Gastroesophageal sphincter (tissue), 4 donors: Measurements from ENCODE around the gene JAK3. TPM values are rescaled to one million over a fixed set of nuclear protein-coding genes. Genes with fewer than 3 reads are reported as not detected.
A peak's percentile ranks its signal among the peaks of the same experiment; 100 is the strongest.

Source experiments
- ATAC-seq: fragments of 150-250 bp; one replicate; pipeline ENCODE4 v1.9.1; 2016; ENCODE audit warnings: mild to moderate bottlenecking, moderate library complexity
- H3K27ac ChIP-seq, 4 donors: fragments of 200-600 bp; sonication (generic) in 3 of 4; 1 replicate in 3 of 4; 2 replicates in 1 of 4; pipeline ENCODE4 v1.5.1; 2016 to 2019
- H3K27me3 ChIP-seq: fragments of 200-600 bp; sonication (generic); one replicate; pipeline ENCODE4 v1.5.1; 2019
- H3K36me3 ChIP-seq, 2 donors: fragments of 200-600 bp; sonication (generic); one replicate each; pipeline ENCODE4 v1.5.1; 2019; ENCODE audit warnings: control low read depth in 1 of 2
- H3K4me1 ChIP-seq, 3 donors: fragments of 200-600 bp; sonication (generic); 1 replicate in 2 of 3; 2 replicates in 1 of 3; pipeline ENCODE4 v1.5.1; 2016 to 2019; ENCODE audit warnings: control low read depth in 2 of 3
- H3K4me3 ChIP-seq, 2 donors: fragments of 200-600 bp; sonication (generic); one replicate each; pipeline ENCODE4 v1.5.1; 2019; ENCODE audit warnings: mild to moderate bottlenecking in 1 of 2, moderate library complexity in 1 of 2
- H3K9me3 ChIP-seq, 3 donors: fragments of 200-600 bp; sonication (generic); one replicate each; pipeline ENCODE4 v1.5.1; 2017 to 2019; ENCODE audit warnings: control low read depth in 2 of 3
- EP300 ChIP-seq: sonication (generic); formaldehyde crosslinking; IDR thresholded peaks from one replicate; pipeline ENCODE4 v1.6.1; 2017; ENCODE audit warnings: antibody characterized with exemption, mild to moderate bottlenecking
- POLR2A ChIP-seq, 2 donors: fragments of 450-650 bp; IDR thresholded peaks; one replicate each; pipeline ENCODE4 v1.6.1; 2017; ENCODE audit warnings: antibody characterized with exemption in 2 of 2, mild to moderate bottlenecking in 2 of 2, moderate library complexity in 1 of 2
- POLR2AphosphoS5 ChIP-seq: sonication (generic); formaldehyde crosslinking; IDR thresholded peaks from one replicate; pipeline ENCODE4 v1.6.1; 2017; ENCODE audit warnings: antibody characterized with exemption
- WGBS, 2 donors: methylation state at CpG; one replicate each; pipeline ENCODE4 v1.1.5; 2018; ENCODE audit warnings: low coverage in 1 of 2; 5-methylcytosine and 5-hydroxymethylcytosine counted together
- total RNA-seq, 4 donors: library from RNA; depleted of rRNA; stranded (reverse); fragments of >200 nt; gene quantifications; one replicate each; pipeline ENCODE4 v1.1.0, GENCODE V29; 2016
- TF ChIP-seq, protein P1 (sequence below), 4 experiments: fragments of 200-600 bp in 2 of 4; fragments of 450-650 bp in 2 of 4; sonication (generic) in 1 of 4; IDR thresholded peaks; one replicate each; pipeline ENCODE4 v1.5.1; 2017 to 2019; ENCODE audit warnings: antibody characterized with exemption in 4 of 4, mild to moderate bottlenecking in 2 of 4, moderate library complexity in 2 of 4

JAK3 gene
- total RNA-seq, 4 donors from 2014 or later: 1.2 to 5.9 (median 2.3) TPM

DNA sequence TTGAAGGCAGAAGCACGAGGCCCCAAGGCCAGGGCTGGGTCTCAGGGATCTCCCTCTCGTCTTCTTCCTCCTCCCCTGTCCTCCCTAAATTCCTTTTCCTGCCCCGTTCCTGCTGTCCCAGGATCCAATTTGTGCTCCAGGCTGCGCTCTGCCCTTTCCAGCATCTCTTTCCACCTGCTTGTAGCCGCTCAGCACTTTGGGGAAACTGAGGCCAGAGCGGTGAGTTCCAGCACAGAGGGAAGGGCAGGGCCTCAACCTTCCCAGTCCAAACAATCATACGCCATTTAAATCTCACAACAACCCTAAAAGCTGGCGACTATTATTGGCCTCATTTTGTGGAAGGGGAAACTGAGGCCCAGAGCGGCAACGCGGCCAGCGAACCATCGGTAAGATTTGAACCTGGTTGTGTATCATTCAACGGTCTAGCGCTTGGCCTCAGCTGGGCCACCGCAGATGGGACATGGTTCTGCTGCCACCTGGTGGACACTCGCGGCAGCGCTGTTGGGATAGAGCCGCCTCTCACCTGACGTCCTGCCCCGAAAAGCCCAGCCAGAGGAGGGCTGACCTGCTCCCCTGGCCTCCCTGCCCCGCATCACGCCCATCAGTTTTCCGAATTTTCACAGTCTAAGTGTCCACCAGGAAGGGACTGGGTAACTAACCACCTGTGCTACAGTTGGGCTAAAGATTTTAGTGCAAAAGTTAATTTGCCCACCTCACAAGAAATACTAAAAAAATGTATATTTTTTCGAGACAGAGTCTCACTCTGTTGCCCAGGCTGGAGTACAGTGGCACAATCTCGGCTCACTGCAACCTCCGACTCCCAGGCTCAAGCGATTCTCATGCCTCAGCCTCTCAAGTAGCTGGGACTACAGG, 7.7 kb upstream of the JAK3 start:
- H3K27me3 ChIP-seq: no peaks in the 10 kb centered on the region
- 23 to 37% methylated on average over 7 to 9 of the region's 29 CpGs for WGBS, 2 donors
- no peaks in the 10 kb centered on the region for H3K9me3 ChIP-seq
- peaks cover 0 to 8% (median 2%) of the 10 kb centered on the region in 3 donors for H3K4me1 ChIP-seq
- no peaks in the 10 kb centered on the region for H3K36me3 ChIP-seq
- ATAC-seq: peak; percentile 40
- no peak overlapping the region for H3K4me3 ChIP-seq
- no peak overlapping the region for H3K27ac ChIP-seq
- TF ChIP-seq, protein P1, sequence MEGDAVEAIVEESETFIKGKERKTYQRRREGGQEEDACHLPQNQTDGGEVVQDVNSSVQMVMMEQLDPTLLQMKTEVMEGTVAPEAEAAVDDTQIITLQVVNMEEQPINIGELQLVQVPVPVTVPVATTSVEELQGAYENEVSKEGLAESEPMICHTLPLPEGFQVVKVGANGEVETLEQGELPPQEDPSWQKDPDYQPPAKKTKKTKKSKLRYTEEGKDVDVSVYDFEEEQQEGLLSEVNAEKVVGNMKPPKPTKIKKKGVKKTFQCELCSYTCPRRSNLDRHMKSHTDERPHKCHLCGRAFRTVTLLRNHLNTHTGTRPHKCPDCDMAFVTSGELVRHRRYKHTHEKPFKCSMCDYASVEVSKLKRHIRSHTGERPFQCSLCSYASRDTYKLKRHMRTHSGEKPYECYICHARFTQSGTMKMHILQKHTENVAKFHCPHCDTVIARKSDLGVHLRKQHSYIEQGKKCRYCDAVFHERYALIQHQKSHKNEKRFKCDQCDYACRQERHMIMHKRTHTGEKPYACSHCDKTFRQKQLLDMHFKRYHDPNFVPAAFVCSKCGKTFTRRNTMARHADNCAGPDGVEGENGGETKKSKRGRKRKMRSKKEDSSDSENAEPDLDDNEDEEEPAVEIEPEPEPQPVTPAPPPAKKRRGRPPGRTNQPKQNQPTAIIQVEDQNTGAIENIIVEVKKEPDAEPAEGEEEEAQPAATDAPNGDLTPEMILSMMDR (IDR thresholded peaks at IDR 0.05): peak in 3 of 4 experiments; percentile 91 to 98 (median 94)
- no peak for TF ChIP-seq POLR2A (IDR thresholded peaks at IDR 0.05)

GRCh38 chr19:17854061-17854460, 6.3 kb upstream of the JAK3 start:
- WGBS, 2 donors: 75 to 78% methylated on average over 5 of the region's 6 CpGs
- ATAC-seq: no peak

GRCh38 chr19:17848595-17849292, 962 bp upstream of the JAK3 start:
- no peaks in the 10 kb centered on the region for H3K36me3 ChIP-seq
- no peak for ATAC-seq
- H3K9me3 ChIP-seq: no peaks in the 10 kb centered on the region
- 80% methylated on average over 8 to 11 of the region's 14 CpGs for WGBS, 2 donors
- H3K27ac ChIP-seq: peak overlapping the region in 3 of 4 donors; percentile 69 to 74 (median 69)
- H3K27me3 ChIP-seq: peaks cover 53% of the 10 kb centered on the region
- H3K4me1 ChIP-seq: peaks cover 0 to 22% (median 0%) of the 10 kb centered on the region in 3 donors
- no peak overlapping the region for H3K4me3 ChIP-seq
- TF ChIP-seq, protein P1 (IDR thresholded peaks at IDR 0.05): no peak
- no peak for TF ChIP-seq EP300
- no peak for TF ChIP-seq POLR2A (IDR thresholded peaks at IDR 0.05)
- no peak for TF ChIP-seq POLR2AphosphoS5

More at GRCh38 chr19:17854061-17854460, 6.3 kb upstream of the JAK3 start:
- no peaks in the 10 kb centered on the region for H3K36me3 ChIP-seq
- no peak overlapping the region for H3K27ac ChIP-seq
- TF ChIP-seq POLR2A (IDR thresholded peaks at IDR 0.05) (no peak), POLR2AphosphoS5 (no peak), EP300 (no peak)
- TF ChIP-seq, protein P1 (IDR thresholded peaks at IDR 0.05): no peak
- no peak overlapping the region for H3K4me3 ChIP-seq
- no peaks in the 10 kb centered on the region for H3K9me3 ChIP-seq
- H3K27me3 ChIP-seq: peaks cover 4% of the 10 kb centered on the region
- H3K4me1 ChIP-seq: peaks cover 0 to 1% (median 0%) of the 10 kb centered on the region in 3 donors

DNA sequence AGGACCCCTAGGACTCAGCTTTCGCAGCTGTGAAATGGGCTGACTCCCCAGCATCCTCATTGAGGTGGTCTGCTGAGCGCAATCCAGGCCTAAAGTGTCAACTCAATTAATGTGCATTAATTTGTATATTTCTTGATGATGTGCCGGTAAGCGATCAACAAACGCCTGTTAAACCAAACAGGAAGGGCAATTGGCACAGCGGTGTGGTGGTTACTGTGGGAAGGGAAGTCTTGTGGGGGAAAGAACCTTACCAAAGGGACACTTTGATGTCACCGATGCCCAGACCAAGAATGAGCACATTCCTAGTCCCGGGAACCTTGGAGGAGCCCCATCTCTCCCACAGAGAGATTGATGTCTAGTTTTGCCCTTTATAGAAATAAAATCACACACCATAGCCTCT, 1.6 kb downstream of the JAK3 start:
- no peaks in the 10 kb centered on the region for H3K36me3 ChIP-seq
- H3K27me3 ChIP-seq: peaks cover 79% of the 10 kb centered on the region
- 77 to 100% methylated on average over 2 to 6 of the region's 8 CpGs for WGBS, 2 donors
- no peak for ATAC-seq
- TF ChIP-seq POLR2AphosphoS5: no peak
- TF ChIP-seq EP300: no peak
- no peak for TF ChIP-seq POLR2A (IDR thresholded peaks at IDR 0.05)
- TF ChIP-seq, protein P1 (IDR thresholded peaks at IDR 0.05): no peak
- no peak overlapping the region for H3K4me3 ChIP-seq
- peaks cover 0 to 42% (median 9%) of the 10 kb centered on the region in 3 donors for H3K4me1 ChIP-seq
- no peak overlapping the region for H3K27ac ChIP-seq
- H3K9me3 ChIP-seq: no peaks in the 10 kb centered on the region
